Measurements from ENCODE around the gene ZNF300. TPM values are rescaled to one million over a fixed set of nuclear protein-coding genes. Genes with fewer than 3 reads are reported as not detected.
A peak's percentile ranks its signal among the peaks of the same experiment; 100 is the strongest.

ZNF300 gene
- total RNA-seq, 6 donors from 2014 or later: 0.55 to 4.2 (median 1.6) TPM

- Histone ChIP-seq H3K9me3 (peaks cover 75 to 95% (median 91%) of the 10 kb centered on the region in 4 donors), H3K27me3 (no peaks in the 10 kb centered on the region), H3K27ac (no peak overlapping the region), H3K4me3 (no peak overlapping the region), H3K4me1 (no peaks in the 10 kb centered on the region), H3K36me3 (peaks cover 0 to 9% (median 0%) of the 10 kb centered on the region in 4 donors)
- TF ChIP-seq EP300 (IDR thresholded peaks at IDR 0.05) (no peak), POLR2AphosphoS5 (IDR thresholded peaks at IDR 0.05) (no peak), POLR2A (IDR thresholded peaks at IDR 0.05) (no peak), CTCF (IDR thresholded peaks at IDR 0.05) (no peak)
- ATAC-seq (ENCODE audit: low FRiP score in 2 of 2) (no peak), DNase-seq (no peak)
Measured at GRCh38 chr5:150931368-150931965, 26.7 kb upstream of the ZNF300 start.

- no peak for TF ChIP-seq POLR2AphosphoS5 (IDR thresholded peaks at IDR 0.05)
- no peak for TF ChIP-seq POLR2A (IDR thresholded peaks at IDR 0.05)
- no peak for TF ChIP-seq CTCF (IDR thresholded peaks at IDR 0.05)
- TF ChIP-seq EP300 (IDR thresholded peaks at IDR 0.05): no peak
- no peaks in the 10 kb centered on the region for H3K27me3 ChIP-seq
- 59 to 71% methylated on average over 2 of the region's 2 CpGs for WGBS, 2 donors
- DNase-seq: no peak
- peaks cover 18 to 65% (median 34%) of the 10 kb centered on the region in 4 donors for H3K9me3 ChIP-seq
- ATAC-seq (ENCODE audit: low FRiP score in 2 of 2): no peak
- H3K27ac ChIP-seq: no peak overlapping the region
- H3K36me3 ChIP-seq: no peaks in the 10 kb centered on the region
- no peak overlapping the region for H3K4me3 ChIP-seq
- H3K4me1 ChIP-seq: no peaks in the 10 kb centered on the region
Measured at GRCh38 chr5:150918613-150919012, 13.8 kb upstream of the ZNF300 start.

- ATAC-seq (ENCODE audit: low FRiP score in 2 of 2) (no peak), DNase-seq (no peak)
- Histone ChIP-seq H3K36me3 (no peaks in the 10 kb centered on the region), H3K27me3 (no peaks in the 10 kb centered on the region), H3K4me1 (no peaks in the 10 kb centered on the region), H3K27ac (no peak overlapping the region), H3K9me3 (peaks cover 8 to 73% (median 39%) of the 10 kb centered on the region in 4 donors), H3K4me3 (no peak overlapping the region)
- no peak for TF ChIP-seq EP300 (IDR thresholded peaks at IDR 0.05)
- TF ChIP-seq CTCF (IDR thresholded peaks at IDR 0.05): no peak
- no peak for TF ChIP-seq POLR2A (IDR thresholded peaks at IDR 0.05)
- no peak for TF ChIP-seq POLR2AphosphoS5 (IDR thresholded peaks at IDR 0.05)
- WGBS, 2 donors: 80 to 84% methylated on average over 2 of the region's 2 CpGs
Measured at GRCh38 chr5:150912312-150912814, 7.6 kb upstream of the ZNF300 start.

GRCh38 chr5:150905312-150905683 is 518 bp upstream of the ZNF300 start:
- H3K36me3 ChIP-seq: peaks cover 0 to 5% (median 0%) of the 10 kb centered on the region in 4 donors
- WGBS, 2 donors: 25 to 33% methylated on average over 4 of the region's 4 CpGs
- TF ChIP-seq CTCF (IDR thresholded peaks at IDR 0.05) (no peak), POLR2AphosphoS5 (IDR thresholded peaks at IDR 0.05) (no peak), POLR2A (IDR thresholded peaks at IDR 0.05) (no peak), EP300 (IDR thresholded peaks at IDR 0.05) (no peak)
- no peak for ATAC-seq (ENCODE audit: low FRiP score in 2 of 2)
- H3K27ac ChIP-seq: peak overlapping the region in 2 of 4 donors; percentile 56
- H3K27me3 ChIP-seq: no peaks in the 10 kb centered on the region
- no peak for DNase-seq
- H3K9me3 ChIP-seq: peaks cover 13 to 74% (median 48%) of the 10 kb centered on the region in 4 donors
- peak overlapping the region in 3 of 4 donors; percentile 37 to 51 (median 43) for H3K4me3 ChIP-seq
- peaks cover 0 to 5% (median 0%) of the 10 kb centered on the region in 4 donors for H3K4me1 ChIP-seq

- DNase-seq (no peak), ATAC-seq (ENCODE audit: low FRiP score in 2 of 2) (no peak)
- peaks cover 45 to 84% (median 68%) of the 10 kb centered on the region in 4 donors for H3K9me3 ChIP-seq
- no peaks in the 10 kb centered on the region for H3K27me3 ChIP-seq
- no peak overlapping the region for H3K4me3 ChIP-seq
- whole genome bisulfite sequencing, 2 donors: 92 to 95% methylated on average over 2 of the region's 2 CpGs
- no peak overlapping the region for H3K27ac ChIP-seq
- H3K4me1 ChIP-seq: peaks cover 0 to 5% (median 0%) of the 10 kb centered on the region in 4 donors
- H3K36me3 ChIP-seq: peaks cover 0 to 28% (median 0%) of the 10 kb centered on the region in 4 donors
- TF ChIP-seq POLR2AphosphoS5 (IDR thresholded peaks at IDR 0.05) (no peak), EP300 (IDR thresholded peaks at IDR 0.05) (no peak), CTCF (IDR thresholded peaks at IDR 0.05) (no peak), POLR2A (IDR thresholded peaks at IDR 0.05) (no peak)
Measured at GRCh38 chr5:150901446-150901845, 3.3 kb downstream of the ZNF300 start.
